HG03135 (cell line): ENCODE measurements around the gene CCDC14.
A peak's percentile ranks its signal among the peaks of the same experiment; 100 is the strongest.
"Not testable (repeated sequence)": the region's sequence is repeated elsewhere in the genome, so short reads cannot be mapped to it uniquely, and the experiment has no call there.

Experiments
- ATAC-seq: cut with Tn5 transposase; IDR thresholded peaks from one replicate; pipeline ENCODE4 v1.9.1; 2021; ENCODE audit warnings: mild to moderate bottlenecking, moderate library complexity; ENCODE audit not compliant: unreplicated experiment

CCDC14 gene, protein sequence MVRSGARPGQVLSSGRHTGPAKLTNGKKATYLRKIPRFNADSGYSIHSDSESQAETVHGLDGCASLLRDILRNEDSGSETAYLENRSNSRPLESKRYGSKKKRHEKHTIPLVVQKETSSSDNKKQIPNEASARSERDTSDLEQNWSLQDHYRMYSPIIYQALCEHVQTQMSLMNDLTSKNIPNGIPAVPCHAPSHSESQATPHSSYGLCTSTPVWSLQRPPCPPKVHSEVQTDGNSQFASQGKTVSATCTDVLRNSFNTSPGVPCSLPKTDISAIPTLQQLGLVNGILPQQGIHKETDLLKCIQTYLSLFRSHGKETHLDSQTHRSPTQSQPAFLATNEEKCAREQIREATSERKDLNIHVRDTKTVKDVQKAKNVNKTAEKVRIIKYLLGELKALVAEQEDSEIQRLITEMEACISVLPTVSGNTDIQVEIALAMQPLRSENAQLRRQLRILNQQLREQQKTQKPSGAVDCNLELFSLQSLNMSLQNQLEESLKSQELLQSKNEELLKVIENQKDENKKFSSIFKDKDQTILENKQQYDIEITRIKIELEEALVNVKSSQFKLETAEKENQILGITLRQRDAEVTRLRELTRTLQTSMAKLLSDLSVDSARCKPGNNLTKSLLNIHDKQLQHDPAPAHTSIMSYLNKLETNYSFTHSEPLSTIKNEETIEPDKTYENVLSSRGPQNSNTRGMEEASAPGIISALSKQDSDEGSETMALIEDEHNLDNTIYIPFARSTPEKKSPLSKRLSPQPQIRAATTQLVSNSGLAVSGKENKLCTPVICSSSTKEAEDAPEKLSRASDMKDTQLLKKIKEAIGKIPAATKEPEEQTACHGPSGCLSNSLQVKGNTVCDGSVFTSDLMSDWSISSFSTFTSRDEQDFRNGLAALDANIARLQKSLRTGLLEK

GRCh38 chr3:123960781-123961507, at the start of gene CCDC14:
Gene CCDC14 (minus strand): TSS chr3:123961229. CDS start chr3:123961173, 56 bp downstream.
- ATAC-seq: peak; percentile 84

GRCh38 chr3:124008321-124008720, 47.3 kb upstream of the CCDC14 start:
- not testable (repeated sequence) for ATAC-seq

DNA sequence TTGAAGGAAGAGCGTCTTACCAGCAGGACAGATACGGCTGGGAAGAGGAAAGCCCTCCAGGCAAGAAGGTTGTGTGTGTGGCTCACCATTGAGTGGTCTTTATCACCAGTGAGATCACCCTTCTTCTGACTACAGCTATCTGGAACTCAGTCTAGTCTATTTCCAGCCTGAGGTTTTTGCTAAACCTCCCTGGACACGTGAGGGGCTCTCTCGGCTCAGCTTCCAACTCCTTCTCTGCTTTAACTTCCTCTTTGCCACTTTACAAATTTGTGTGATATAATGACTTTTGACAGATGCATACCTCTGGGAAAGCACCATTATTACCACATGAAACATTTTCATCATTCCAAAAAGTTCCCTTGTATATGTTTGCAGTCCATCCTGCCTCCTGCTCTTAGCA, 46.2 kb upstream of the CCDC14 start:
- no peak for ATAC-seq

GRCh38 chr3:124002405-124003079, 41.5 kb upstream of the CCDC14 start:
- ATAC-seq: not testable (repeated sequence)

GRCh38 chr3:124001366-124001765, 40.3 kb upstream of the CCDC14 start:
- ATAC-seq: not testable (repeated sequence)

- no peak for ATAC-seq
Observed at GRCh38 chr3:123997543-123997942, 36.5 kb upstream of the CCDC14 start.

DNA sequence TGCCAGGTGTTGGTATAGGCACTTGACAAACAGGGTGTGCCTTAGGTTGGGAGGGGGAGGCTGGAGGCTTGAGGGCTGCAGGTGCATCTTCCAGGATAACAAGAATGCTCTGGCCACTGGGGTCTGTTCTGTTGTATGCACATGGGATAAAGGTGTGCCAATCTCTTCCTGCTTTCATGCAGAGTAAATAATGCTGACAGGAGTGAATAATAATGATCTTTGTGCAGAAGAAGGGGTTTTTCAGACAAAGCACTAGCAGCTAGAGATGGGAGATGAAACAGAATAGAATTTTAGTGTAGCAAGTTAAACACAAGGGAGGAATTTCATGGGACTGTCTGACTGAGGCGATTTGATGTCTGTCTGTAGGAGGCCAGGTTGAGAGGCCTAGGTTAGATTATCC, 32.8 kb upstream of the CCDC14 start:
- ATAC-seq: no peak

DNA sequence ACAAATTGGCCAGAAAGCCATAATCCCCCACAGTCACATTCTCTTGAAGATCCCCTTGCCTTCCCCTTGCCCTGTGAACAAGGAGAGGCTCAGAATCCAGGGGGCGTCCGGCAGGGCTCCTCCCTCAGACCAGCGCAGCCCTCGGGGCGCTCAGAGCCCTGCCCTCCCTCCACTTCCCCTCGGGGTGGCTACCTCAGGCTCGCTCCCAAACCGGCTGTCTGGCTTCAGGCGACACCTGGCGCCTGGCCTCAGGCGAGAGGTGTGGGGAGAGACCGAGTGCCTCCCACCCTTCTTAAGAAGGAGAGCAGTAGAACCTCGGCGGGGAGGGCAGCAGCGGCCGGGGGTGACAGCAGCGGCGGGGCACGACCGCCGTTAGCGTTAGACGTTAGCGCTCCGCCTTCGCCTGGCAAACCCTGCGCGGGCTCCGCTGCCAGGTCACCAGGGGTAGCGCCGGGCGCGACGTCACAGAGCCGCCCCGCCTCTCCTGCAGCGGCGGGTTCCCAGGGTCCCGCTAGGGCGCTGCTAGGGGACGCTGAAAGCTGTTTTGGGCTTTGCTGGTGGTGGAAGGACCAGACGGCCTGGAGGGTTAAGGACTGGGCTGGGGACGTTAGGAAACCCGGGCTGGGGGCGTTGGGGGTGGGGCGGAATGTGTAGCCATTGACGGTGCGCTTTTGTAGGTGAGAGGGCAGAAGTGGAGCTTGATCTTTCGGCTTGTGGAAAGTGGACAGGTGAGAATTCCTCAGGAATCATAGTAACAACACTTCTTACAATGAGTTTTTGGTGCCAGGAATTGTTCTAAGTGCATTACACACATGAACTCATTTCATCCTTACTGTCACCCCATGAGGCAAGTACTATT, 30.9 kb upstream of the CCDC14 start, which contains the start of gene ROPN1:
Gene ROPN1 (minus strand): TSS at position 395 of the 859 bp plus-strand sequence. CDS start 11,643 bp downstream, outside the sequence.
- not testable (repeated sequence) for ATAC-seq

DNA sequence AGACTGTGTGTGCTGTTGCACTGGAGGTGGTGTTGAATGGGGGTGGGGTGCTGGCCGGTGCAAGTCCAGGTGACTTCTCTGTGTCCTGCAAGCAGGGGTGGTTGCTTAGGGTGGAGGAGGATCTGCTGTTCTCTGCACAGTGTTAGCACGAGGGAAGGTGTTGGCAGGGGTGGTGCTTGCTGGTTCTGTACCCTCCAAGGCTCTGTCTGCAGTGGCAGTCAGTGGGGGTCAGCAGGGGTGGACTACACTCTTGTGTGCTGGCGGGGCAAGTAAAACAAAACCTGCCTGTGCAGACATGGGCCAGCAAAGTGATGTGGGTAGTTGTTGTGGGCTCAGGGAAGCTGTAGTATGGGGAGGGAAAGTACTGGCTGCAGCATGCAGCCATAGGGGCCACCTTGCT, 25.4 kb upstream of the CCDC14 start:
- ATAC-seq: no peak

GRCh38 chr3:123984957-123985356, 23.9 kb upstream of the CCDC14 start:
- no peak for ATAC-seq

DNA sequence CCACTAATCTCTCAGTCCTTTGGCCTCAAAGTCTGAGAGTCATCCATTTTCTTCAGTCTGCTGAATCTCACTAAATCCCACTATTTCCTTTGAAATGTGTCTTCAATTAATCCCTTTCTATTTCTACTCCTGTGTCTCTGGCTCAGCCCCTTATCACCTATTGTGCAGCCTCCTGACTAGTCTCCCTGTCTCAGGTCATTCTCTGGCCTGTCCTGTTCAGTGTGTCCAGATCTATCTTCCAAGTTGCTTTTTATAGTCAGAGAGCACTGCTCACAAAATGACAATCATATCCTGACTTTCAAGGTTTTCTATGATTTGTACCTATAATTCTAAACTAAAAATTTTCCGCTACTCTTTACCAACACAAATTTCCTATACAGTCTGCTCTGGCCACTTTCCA, 23.3 kb upstream of the CCDC14 start:
- no peak for ATAC-seq

GRCh38 chr3:123981317-123981716, 20.3 kb upstream of the CCDC14 start:
- ATAC-seq: not testable (repeated sequence)

DNA sequence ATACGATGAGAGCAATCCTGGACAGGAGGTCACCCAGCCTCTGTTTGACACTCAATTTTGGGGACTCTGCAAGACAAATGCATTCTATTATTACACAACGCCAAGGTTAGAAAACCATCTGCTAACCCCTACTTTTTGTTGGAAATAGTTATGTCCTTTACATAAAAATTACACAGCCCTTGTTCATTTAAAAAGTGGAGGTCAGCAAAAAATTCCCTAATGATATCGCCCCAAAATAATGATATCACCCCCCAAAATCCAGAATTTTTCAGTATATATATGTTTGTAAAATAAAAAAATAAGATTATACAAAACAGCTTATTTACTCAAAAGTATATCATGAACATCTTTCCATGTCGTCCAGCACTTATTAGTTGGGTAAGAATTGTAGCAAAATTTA, 19.5 kb upstream of the CCDC14 start:
- ATAC-seq: no peak

DNA sequence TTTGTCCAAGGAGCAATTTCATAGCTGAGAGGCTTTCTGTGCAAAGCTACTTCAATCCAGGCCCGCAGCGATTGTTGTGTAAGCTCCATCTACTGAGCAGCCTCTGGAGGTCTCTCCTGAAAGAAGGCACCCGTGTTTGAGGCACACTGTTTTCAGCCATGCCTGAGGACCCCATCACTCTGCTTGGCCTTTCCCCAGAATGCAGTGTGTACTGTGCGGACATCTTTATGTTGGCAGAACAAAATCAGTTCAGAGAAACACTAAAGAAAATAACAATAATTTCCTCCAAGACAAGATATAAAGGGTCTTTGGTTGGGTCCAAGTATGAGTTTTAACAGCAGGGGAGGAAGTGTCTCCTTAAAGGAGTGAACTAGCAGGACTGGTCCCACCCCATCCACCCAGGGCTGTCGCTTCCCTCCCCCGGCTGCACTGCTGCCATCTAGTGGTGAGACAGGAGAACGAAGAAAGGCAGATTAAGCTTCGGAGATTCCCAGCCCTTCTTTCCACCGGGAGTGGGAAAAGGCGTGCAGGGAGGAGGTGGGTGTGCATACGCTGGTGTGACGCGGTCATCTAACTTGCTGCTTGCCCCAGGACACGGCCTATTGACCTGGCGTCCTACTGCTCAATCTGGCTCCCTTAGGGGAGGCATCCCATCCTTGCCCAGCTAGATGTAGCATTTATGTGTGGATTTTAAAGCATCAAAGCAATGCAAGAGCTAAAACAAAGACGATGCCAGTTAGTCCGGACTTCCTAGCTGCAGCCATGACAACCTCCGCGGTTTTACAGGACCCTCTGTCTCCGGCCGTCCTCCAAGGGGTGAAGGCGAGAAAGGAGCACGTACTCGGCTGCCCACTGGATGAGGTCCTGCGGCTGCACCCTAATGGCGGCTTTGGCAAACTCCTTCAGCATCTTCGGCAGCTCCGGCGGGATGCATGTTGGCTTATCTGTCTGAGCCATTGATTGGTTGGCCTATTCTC, 18.8 kb upstream of the CCDC14 start:
- ATAC-seq: not testable (repeated sequence)

DNA sequence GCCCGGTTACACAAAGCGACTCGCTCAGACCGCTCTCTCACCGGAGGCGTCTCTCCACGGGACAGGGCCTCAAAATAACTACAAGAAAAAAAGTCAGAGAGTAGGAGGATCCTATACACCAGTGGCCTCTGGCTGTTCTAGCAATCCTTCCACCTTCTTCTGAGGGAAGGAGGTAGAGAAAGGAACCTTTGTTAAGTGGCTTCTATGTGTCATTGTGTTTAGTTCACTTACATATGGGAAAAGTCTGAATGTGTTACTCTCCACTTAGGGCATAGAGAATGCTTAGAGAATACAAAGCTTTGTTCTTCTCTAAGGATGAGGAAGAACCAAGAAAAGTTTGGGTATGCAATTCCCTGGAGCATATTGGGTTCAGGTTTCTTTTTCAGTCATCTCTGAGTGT, 15.9 kb upstream of the CCDC14 start:
- not testable (repeated sequence) for ATAC-seq

DNA sequence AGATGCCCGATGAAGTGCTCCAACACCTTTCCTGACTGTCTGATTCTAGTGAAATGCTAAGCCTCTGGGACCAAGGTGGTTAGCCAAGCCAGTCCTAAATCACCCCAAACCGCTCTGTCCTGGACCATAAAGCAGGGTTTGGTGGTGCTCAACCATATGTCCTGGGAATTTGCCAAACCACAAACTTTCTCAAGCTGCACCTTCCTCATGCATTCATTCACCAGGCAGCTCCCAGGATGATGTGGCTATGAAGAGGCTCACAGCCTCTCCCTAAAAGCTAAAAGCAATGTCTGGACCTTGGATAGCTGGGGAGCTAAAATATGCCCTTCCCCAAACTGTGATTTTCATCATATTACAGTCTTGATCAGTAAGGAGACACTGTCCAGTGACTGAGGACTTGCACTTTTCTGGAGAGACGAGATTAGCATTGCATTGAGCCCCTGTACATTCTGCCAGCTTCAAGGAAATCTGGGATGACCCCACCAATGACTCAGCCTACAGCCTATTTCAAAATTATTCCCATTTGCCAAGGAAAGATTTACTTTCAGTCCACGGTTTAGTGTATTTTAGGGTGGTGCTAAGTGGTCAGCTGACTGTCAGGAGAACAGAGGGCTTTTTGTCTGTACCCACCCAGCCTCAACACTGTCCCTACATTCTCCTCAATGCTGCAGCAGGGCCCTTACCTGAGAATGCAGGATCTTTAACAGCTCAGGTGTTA, 15.3 kb upstream of the CCDC14 start:
- not testable (repeated sequence) for ATAC-seq

DNA sequence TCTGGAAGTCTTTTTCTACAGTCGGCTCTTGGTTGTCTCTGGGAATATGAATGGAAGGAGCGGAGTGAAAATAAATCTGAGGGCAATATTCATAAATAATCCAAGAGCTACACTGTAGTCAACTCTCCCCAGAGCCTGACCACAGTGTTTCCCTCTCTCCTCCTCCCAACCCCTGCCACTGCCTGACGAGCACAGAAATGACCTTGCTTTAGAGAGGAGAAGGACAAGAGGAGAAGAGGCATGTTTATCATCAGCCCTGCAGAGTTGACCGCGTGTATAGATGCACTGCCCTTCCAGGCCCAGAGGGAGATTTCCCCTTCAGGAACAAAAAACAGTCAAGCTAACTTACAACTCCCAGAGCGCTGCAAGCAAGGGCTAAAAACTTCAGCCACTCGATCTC, 14.0 kb upstream of the CCDC14 start:
- ATAC-seq: not testable (repeated sequence)

GRCh38 chr3:123971406-123971805, 10.4 kb upstream of the CCDC14 start:
- no peak for ATAC-seq
